Natural killer cell treated with Interleukin-12 subunit alpha and Interleukin-12 subunit beta and Interleukin-15 and Interleukin-18, amount 100 ng/mL, for 72 hours (primary cell): ENCODE data around the gene HIRIP3. TPM values are rescaled to one million over a fixed set of nuclear protein-coding genes. Genes with fewer than 3 reads are reported as not detected.

Source experiments
- ATAC-seq, 2 donors: fragments of 150-1000 bp; cut with Tn5 transposase in 1 of 2; sonication (Bioruptor Pico), chemical (Tn5 transposase) in 1 of 2; 2 replicates each; pipeline ENCODE4 v1.10.0; 2021
- DNase-seq: peaks from one replicate; pipeline ENCODE4 v3.0.0; 2022; ENCODE audit warnings: low spot score
- H3K27ac Mint-ChIP-seq, 2 donors: 1 replicate in 1 of 2; 2 replicates in 1 of 2; pipeline ENCODE4 v1.8.0; 2022; ENCODE audit warnings: mixed read lengths in 2 of 2, mild to moderate bottlenecking in 1 of 2, moderate library complexity in 1 of 2
- H3K27me3 Mint-ChIP-seq, 2 donors: 1 replicate in 1 of 2; 2 replicates in 1 of 2; pipeline ENCODE4 v1.8.0; 2022; ENCODE audit warnings: mixed read lengths in 2 of 2
- H3K36me3 Mint-ChIP-seq: one replicate; pipeline ENCODE4 v1.8.0; 2022; ENCODE audit warnings: mixed read lengths
- H3K4me1 Mint-ChIP-seq, 2 donors: 1 replicate in 1 of 2; 2 replicates in 1 of 2; pipeline ENCODE4 v1.8.0; 2022; ENCODE audit warnings: low read depth in 2 of 2, mixed read lengths in 2 of 2, mild to moderate bottlenecking in 1 of 2
- H3K4me3 Mint-ChIP-seq: one replicate; pipeline ENCODE4 v1.8.0; 2022; ENCODE audit warnings: mixed read lengths
- H3K9me3 Mint-ChIP-seq: 2 replicates; pipeline ENCODE4 v1.8.0; 2022; ENCODE audit warnings: mixed read lengths
- total RNA-seq, 2 donors: library from RNA; stranded (reverse); gene quantifications; one replicate each; pipeline ENCODE4 v1.2.3, GENCODE V29; 2022

Gene HIRIP3
- total RNA-seq, 2 donors from 2014 or later: 30.0 to 40.8 TPM

DNA sequence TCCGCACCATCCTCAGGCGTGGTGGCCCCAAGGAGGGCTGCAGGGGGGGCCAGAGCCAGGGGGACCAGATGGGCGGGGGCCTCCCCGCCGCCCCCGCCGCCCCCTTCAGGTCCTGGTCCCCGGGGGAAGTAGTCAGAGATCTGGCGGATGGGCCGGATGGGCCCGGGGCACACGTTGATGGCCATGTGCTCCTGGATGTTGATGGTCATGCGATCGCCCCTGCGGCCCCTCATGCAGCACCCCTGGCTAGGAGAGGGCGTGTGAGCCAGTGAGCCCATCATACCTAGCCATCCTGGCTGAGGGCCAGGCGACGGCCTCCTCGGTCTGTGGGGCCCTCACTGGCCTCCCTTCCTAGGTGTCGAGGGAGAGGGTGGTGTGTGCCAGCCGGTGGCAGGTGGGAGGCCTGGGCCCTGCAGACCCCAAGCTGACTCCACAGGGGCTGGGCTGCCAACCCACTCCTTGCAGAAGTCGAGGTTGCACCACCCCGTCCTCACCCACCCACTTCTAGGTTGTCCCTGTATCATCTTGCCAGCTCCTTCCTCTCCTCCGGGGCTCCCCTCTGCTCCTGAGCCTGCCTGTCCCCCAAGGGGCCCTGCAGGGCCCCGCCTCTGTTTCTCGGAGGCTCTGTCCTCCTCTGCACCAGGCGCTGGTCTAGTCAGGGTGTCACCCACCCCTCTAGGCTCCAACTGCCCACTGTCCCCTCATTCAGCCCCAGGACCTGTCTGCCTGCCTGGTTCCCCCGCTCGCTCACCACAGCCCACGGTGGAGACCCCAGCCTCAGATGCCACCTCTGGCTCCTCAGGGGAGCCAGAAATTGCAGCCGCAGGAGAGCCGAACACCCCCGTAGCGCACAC lies 14.8 kb upstream of the HIRIP3 start:
- Mint-ChIP-seq H3K9me3 (no peaks in the 10 kb centered on the region), H3K27ac (no peak overlapping the region), H3K27me3 (peaks cover 7 to 19% of the 10 kb centered on the region in 2 donors), H3K4me3 (no peak overlapping the region), H3K4me1 (peaks cover 4 to 5% of the 10 kb centered on the region in 2 donors), H3K36me3 (no peaks in the 10 kb centered on the region)
- no peak for DNase-seq
- peak; percentile 24 to 40 for ATAC-seq

DNA sequence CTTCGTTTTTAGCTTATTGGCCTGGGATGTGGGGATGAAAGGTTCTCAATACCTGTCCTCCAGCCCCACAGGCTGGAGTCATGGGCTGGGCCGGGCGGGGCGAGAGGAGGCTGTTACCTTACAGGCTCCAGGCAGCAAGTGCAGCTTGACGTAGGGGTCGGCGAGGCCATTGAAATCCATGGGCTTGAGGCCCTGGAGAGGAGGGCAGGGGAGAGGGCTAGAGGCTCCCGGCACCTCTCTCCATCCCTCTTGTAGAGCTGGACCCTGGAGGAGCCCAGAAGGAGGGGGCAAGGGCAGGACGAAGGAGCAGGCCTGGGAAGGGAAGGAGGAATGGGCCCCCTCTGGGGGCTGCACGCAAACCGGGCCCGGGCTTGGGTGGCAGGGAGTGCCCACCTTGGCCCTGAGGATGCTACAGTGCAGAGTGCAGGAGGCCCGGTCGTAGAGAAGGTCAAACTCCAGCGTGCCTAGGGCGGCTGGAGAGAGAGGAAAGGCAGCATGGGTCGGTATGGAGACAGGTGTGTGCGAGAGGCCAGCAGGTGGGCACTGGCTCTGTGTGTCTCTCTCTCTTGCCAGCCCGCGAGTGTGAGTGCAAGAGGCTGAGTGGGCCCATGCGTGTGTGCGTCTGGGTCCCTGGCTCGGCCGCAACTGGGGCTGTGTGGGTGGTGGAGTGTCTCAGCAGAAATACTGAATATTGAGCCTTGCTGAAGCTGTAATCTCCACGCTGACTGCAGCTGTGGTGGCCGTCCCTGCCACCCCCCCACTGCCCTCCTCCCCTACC lies 13.9 kb upstream of the HIRIP3 start:
- Mint-ChIP-seq H3K27me3 (peaks cover 7 to 19% of the 10 kb centered on the region in 2 donors), H3K4me3 (peak overlapping the region; percentile 38), H3K27ac (no peak overlapping the region), H3K36me3 (no peaks in the 10 kb centered on the region), H3K4me1 (peaks cover 4 to 5% of the 10 kb centered on the region in 2 donors), H3K9me3 (no peaks in the 10 kb centered on the region)
- ATAC-seq (peak in 1 of 2 donors; percentile 8), DNase-seq (no peak)

DNA sequence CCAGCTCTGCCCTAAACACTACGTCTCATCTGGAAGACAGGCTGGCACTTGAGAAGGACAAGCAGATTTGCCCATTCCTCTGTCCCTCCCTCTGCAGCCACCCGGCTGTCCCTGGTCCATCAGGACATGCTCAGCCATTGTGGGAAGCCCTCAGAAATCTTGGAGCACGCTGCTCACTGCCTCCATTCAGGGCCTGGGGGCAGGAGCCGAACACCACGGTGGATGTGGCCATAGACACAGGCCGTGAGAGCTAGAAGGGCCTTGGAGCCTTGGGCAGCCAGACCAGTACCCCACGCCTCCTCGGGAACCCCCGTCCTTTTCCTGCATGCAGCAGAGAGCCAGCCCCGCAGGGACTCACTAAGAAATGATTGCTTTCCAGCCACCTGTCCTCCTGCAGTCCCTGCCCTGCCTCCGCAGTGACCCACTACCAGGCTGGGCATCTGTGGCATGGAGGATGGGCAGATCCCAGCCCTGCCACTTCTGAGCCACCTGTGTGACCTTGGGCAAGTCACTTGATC lies 12.0 kb upstream of the HIRIP3 start:
- H3K27ac Mint-ChIP-seq: no peak overlapping the region
- no peak overlapping the region for H3K4me3 Mint-ChIP-seq
- no peaks in the 10 kb centered on the region for H3K9me3 Mint-ChIP-seq
- no peak for DNase-seq
- no peaks in the 10 kb centered on the region for H3K36me3 Mint-ChIP-seq
- H3K4me1 Mint-ChIP-seq: peaks cover 4 to 5% of the 10 kb centered on the region in 2 donors
- peaks cover 7 to 19% of the 10 kb centered on the region in 2 donors for H3K27me3 Mint-ChIP-seq
- ATAC-seq: no peak

DNA sequence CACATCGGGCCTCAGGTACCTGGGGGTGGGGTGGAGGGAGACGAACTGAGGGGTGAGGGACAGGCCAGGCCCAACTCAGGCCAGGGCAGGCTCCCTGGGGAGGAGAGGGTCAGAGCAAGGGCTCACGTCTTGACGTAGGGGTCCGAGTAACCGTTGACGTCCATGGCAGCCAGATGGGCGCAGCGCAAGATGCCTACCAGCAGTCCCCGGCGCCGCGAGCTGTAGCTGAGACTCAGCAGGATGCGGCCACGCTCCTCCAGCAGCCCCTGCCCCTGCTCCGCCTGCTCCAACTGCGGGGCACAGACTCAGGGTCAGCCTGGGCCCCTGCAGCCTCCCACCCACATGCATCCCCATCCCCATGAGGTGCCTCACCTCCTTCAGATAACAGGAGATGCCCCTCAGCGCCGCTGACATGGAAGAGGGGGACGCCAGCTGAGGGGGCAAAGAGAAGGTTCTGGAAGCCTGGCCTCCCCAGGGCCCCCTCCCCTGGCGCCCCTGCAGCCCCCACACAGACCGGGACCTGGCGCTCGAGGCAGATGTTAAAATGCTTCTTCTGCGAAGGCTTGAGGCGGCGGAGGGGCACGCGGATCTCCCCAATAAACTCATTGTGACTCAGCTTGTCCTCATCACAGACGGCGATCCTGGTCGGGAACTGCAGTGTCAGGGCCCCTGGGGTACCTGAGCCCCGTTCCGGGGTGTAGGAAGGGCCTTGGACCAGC lies 11.4 kb upstream of the HIRIP3 start:
- H3K27ac Mint-ChIP-seq: no peak overlapping the region
- ATAC-seq (no peak), DNase-seq (no peak)
- peaks cover 2 to 15% of the 10 kb centered on the region in 2 donors for H3K27me3 Mint-ChIP-seq
- peaks cover 6 to 8% of the 10 kb centered on the region in 2 donors for H3K4me1 Mint-ChIP-seq
- H3K36me3 Mint-ChIP-seq: peaks cover 5% of the 10 kb centered on the region
- H3K4me3 Mint-ChIP-seq: no peak overlapping the region
- no peaks in the 10 kb centered on the region for H3K9me3 Mint-ChIP-seq

DNA sequence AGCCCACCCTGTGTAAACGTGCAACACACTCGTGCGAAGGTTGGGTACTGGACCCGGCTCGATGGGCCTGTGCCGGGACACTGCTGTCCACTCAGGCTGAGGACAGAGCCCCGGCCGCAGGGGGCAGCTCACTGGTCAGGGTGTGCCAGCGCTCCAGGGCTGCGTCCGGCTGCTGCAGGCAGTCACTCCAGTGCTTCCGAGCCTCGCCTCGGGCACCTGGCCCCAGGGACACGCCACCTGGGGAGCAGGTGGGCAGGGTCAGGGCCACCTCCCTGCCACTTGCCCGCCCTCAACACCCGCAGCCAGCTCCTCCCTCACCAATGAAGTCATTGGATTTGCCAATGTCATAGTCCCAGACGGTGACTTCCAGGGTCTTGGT lies 10.7 kb upstream of the HIRIP3 start:
- DNase-seq: no peak
- peaks cover 5% of the 10 kb centered on the region for H3K36me3 Mint-ChIP-seq

DNA sequence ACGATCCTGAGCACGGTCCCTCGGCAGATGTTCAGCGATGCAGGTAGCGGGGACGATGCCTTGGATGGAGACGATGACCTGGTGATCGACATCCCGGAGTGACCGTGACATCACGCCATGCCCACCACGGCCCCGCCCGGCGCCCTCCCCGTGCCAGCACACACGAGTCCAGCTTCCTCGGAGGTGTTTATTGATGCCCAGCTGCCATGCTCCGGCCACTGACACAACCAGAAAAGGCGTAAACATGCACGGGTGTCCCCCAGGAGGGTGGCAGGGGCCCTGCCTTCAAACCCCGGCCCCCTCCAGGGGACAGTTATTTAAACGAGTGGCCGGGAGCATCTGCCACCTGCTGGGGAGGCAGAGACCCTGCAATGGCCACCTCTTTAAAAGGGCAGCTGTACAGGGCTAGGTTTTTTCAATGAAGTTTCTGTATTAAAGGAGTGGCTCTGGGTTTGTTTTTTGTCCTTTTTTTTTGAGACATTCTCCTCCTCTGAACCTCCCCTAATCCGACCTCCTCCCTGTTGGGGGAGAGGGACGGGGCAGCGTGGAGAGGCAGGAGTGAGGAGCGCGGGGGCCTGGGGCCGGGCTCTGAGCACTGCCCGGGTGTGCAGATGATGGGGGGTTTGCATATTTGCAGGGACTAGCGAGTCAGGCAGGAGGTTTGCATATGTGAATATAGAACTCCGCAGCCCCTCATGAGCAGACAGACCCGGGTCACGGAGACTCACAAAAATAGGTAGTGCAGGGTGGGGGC lies 10.1 kb upstream of the HIRIP3 start:
- Mint-ChIP-seq H3K4me1 (peaks cover 7 to 9% of the 10 kb centered on the region in 2 donors), H3K9me3 (no peaks in the 10 kb centered on the region), H3K27ac (no peak overlapping the region), H3K36me3 (peaks cover 5% of the 10 kb centered on the region), H3K27me3 (peaks cover 0 to 14% of the 10 kb centered on the region in 2 donors), H3K4me3 (no peak overlapping the region)
- ATAC-seq: peak in 1 of 2 donors; percentile 54
- DNase-seq: no peak

More for the DNA sequence above, 10.7 kb upstream of the HIRIP3 start:
- Mint-ChIP-seq H3K27me3 (peaks cover 0 to 15% of the 10 kb centered on the region in 2 donors), H3K4me1 (peaks cover 7 to 9% of the 10 kb centered on the region in 2 donors), H3K27ac (no peak overlapping the region), H3K4me3 (no peak overlapping the region), H3K9me3 (no peaks in the 10 kb centered on the region)
- no peak for ATAC-seq

DNA sequence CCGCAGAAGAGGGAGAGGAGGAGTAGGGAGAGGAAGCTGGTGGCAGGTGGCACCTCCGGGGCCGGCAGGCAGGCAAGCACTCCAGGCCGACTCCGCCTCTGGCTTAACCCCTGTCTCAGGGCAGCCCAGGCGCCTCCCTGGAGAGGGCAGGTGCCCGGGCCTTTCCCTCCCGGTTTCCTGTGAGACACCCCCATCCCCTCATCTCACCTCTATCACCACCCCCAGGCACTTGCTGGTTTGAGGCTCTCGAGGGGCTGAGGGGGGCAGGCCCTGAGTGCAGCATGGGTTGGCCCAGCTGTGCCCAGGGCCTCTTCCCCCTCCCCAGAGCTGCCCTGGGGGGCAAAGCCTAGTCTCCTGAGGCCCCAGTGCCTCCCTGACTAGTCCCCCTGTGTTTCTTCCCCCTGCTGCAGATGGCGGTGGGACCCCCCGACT lies 9.4 kb upstream of the HIRIP3 start:
- no peak overlapping the region for H3K4me3 Mint-ChIP-seq
- peaks cover 5% of the 10 kb centered on the region for H3K36me3 Mint-ChIP-seq
- ATAC-seq: no peak

DNA sequence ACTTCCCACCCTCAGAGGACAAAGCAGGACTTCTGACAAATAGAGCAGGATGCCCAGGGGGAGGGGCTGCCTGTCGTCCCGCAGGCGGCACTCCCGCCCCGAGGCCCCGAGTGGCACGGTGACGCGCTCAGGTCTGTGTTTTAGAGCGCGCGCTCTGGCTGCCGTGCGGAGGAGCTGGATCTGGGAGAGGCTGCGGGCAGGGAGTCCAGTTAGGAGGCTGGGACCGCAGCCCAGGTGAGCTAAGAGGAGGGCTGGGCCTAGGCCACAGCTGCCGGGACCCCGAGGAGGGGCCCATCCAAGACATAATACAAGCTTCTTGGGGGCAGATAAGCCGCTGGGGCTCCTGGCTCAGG lies 9.0 kb upstream of the HIRIP3 start:
- no peaks in the 10 kb centered on the region for H3K9me3 Mint-ChIP-seq
- peaks cover 5% of the 10 kb centered on the region for H3K36me3 Mint-ChIP-seq
- H3K4me1 Mint-ChIP-seq: peaks cover 9 to 11% of the 10 kb centered on the region in 2 donors
- peaks cover 0 to 6% of the 10 kb centered on the region in 2 donors for H3K27me3 Mint-ChIP-seq
- peak; percentile 58 for DNase-seq
- no peak overlapping the region for H3K4me3 Mint-ChIP-seq
- no peak overlapping the region for H3K27ac Mint-ChIP-seq
- no peak for ATAC-seq

More for the DNA sequence above, 9.4 kb upstream of the HIRIP3 start:
- Mint-ChIP-seq H3K9me3 (no peaks in the 10 kb centered on the region), H3K27ac (no peak overlapping the region), H3K27me3 (peaks cover 0 to 8% of the 10 kb centered on the region in 2 donors), H3K4me1 (peaks cover 7 to 9% of the 10 kb centered on the region in 2 donors)
- DNase-seq: no peak

DNA sequence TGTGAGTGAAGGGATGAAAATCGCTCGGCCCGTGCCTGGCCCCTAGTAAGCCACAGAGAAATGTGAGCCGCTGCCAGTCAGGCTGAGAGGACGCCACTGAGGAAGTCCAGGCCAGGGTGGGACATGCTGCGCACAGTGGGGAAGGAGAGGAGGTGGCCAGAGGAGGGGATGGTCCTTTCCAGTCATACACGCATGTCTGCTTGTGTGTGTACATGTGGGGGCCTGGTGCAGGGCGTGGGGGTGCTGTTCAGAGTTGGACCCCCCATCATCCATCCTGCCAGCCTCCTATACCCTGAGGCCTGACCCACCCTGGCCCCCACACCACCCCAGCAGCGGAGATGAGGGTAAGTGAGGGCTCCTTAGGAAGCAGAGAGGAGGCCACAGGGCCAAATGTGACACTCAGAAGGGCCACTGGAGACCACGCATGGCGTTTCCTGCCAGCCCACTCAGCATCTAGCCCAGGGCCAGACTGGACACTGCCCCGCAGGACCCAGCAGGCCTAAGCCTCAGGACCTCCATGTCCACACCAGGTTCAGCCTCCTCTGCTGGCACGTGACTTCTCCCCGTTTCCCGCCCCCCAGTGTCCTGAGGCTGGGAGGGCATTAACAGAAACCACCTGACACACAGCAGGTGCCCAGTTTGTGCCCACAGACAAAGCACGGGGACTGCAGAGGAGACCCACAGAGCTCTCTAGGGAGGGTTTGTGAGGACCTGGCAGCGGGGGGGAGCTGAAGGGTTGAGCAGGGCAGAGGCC lies 8.4 kb upstream of the HIRIP3 start:
- Mint-ChIP-seq H3K36me3 (peaks cover 5% of the 10 kb centered on the region), H3K27me3 (peaks cover 0 to 2% of the 10 kb centered on the region in 2 donors), H3K9me3 (no peaks in the 10 kb centered on the region), H3K4me3 (no peak overlapping the region), H3K27ac (no peak overlapping the region), H3K4me1 (peaks cover 9 to 17% of the 10 kb centered on the region in 2 donors)
- peak; percentile 42 for DNase-seq
- no peak for ATAC-seq

DNA sequence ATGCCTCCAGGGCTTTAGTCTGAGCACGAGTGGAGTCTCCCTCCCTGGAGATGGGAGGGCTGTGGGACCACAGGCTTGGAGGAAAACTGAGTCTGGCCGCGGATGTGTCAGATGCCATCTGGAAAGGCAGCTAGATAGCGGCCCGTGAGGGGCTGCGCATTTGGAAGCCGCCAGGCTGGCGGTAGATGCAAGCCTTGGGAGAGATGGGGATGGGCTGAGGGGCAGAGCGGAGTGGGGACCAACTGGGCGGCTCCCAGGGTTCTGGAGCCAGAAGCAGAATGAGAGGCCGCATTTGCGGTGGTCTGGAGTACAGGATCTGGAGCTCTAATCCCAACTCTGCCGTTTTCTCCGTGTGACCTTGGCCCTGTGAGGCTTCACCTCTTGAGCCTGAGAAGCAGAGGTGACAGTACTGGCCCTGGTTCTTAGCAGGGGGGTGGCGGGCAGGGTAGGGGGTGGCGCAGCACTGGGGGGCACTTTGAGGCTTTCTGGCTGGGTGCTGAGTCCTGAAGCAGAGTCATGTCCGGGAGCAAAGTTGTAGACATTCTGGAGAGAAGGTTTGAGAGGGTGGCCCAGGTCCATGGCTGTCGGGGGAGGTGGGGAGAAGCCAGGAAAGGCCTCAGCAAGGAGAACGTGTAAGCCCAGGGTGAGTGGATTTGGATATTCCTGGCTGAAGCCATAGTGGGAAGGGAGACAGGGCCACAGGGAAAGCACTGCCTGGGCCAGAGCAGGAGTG lies 7.4 kb upstream of the HIRIP3 start:
- H3K4me3 Mint-ChIP-seq: no peak overlapping the region
- peaks cover 9 to 24% of the 10 kb centered on the region in 2 donors for H3K4me1 Mint-ChIP-seq
- ATAC-seq (no peak), DNase-seq (peak; percentile 51)
- H3K27ac Mint-ChIP-seq: peak overlapping the region; percentile 19 to 70
- no peaks in the 10 kb centered on the region for H3K27me3 Mint-ChIP-seq
- no peaks in the 10 kb centered on the region for H3K9me3 Mint-ChIP-seq
- peaks cover 5% of the 10 kb centered on the region for H3K36me3 Mint-ChIP-seq

DNA sequence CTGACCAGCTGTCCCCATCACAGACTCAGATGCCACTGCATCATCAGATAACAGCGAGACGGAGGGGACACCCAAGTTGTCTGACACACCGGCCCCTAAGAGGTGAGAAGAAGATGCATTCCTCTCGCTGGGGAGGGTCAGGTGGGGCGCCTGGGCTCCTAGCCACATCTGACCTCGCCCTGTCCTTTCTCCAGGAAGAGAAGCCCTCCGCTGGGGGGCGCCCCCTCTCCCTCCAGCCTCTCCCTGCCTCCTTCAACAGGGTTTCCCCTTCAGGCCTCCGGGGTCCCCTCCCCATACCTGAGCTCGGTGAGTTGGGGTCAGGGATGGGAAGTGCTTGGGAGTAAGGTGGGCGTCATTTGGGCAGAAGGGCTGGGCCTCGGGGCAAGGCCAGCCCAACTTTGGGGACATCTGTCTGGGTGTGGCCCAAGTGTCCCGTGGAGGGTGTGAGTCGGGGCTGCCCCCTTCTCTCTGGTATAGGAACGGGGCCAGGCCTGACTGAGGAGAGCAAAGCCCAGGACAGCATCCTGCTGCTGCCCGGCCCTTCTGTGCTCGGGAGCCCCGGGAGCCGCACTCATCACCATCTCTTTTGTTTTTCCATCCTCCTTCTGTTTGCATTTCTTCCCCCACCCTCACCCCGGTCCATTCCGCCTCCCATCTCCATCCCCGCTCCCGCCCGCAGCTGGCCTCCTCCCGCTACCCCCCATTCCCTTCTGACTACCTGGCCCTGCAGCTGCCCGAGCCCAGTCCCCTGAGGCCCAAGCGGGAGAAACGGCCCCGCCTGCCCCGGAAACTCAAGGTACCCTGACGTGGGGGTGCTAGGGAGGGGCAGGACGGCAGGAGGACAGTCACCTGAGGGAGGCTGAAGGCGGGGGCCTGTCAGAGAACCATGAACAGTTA lies 5.6 kb upstream of the HIRIP3 start:
- H3K4me1 Mint-ChIP-seq: peaks cover 20 to 34% of the 10 kb centered on the region in 2 donors

More for the DNA sequence above, 5.6 kb upstream of the HIRIP3 start:
- Mint-ChIP-seq H3K9me3 (no peaks in the 10 kb centered on the region), H3K36me3 (peaks cover 5% of the 10 kb centered on the region), H3K27me3 (no peaks in the 10 kb centered on the region), H3K27ac (no peak overlapping the region), H3K4me3 (no peak overlapping the region)
- ATAC-seq (no peak), DNase-seq (peak; percentile 60)
